H1 (cell line): ENCODE results near the gene CEND1. TPM values are rescaled to one million over a fixed set of nuclear protein-coding genes. Genes with fewer than 3 reads are reported as not detected.

ENCODE experiments used
- CTCF ChIA-PET: fragments of 300-600 bp; sonication (Branson Sonifier 250); formaldehyde crosslinking; loops from one replicate; lab custom pipeline; 2021; ENCODE audit not compliant: partially characterized antibody; lab: Charles Lee
- POLR2A ChIA-PET: fragments of 300-600 bp; sonication (Branson Sonifier 250); formaldehyde crosslinking; loops from one replicate; lab custom pipeline; 2021; ENCODE audit warnings: inconsistent platforms; ENCODE audit not compliant: partially characterized antibody; lab: Charles Lee
- DNase-seq, 2 experiments: peaks; one replicate each; pipeline versions ENCODE4 v3.0.0 to v3.0.0-alpha.2; 2010 to 2022; ENCODE audit warnings: low spot score in 2 of 2, low read depth in 1 of 2, mixed read lengths in 1 of 2
- FAIRE-seq: peaks from 2 replicates; lab custom pipeline; 2011; peaks lifted over from hg19 to GRCh38; lab: Jason Lieb, UNC
- H2AFZ ChIP-seq: 2 replicates; pipeline ENCODE4 v1.8.1; 2012; ENCODE audit warnings: low read length, inconsistent platforms
- H2AK5ac ChIP-seq: 2 replicates; pipeline ENCODE4 v1.6.1; 2013; ENCODE audit warnings: low read depth, low read length
- H2BK120ac ChIP-seq: replicated peaks from 2 replicates; pipeline ENCODE3; 2013; ENCODE audit warnings: low read depth, low read length, inconsistent platforms
- H2BK12ac ChIP-seq: 2 replicates; pipeline ENCODE4 v1.6.1; 2013; ENCODE audit warnings: low read depth, low read length
- H2BK15ac ChIP-seq: 2 replicates; pipeline ENCODE4 v1.6.1; 2013; ENCODE audit warnings: low read length
- H2BK20ac ChIP-seq: 2 replicates; pipeline ENCODE4 v1.6.1; 2013; ENCODE audit warnings: low read length
- H2BK5ac ChIP-seq: 2 replicates; pipeline ENCODE4 v1.6.1; 2013; ENCODE audit warnings: low read depth, low read length
- H3K14ac ChIP-seq: 2 replicates; pipeline ENCODE4 v1.6.1; 2013; ENCODE audit warnings: inconsistent platforms; ENCODE audit not compliant: insufficient read length
- H3K18ac ChIP-seq: 2 replicates; pipeline ENCODE4 v1.6.1; 2013; ENCODE audit warnings: low read length; ENCODE audit errors: extremely low read depth
- H3K23ac ChIP-seq: 2 replicates; pipeline ENCODE4 v1.6.1; 2013; ENCODE audit warnings: inconsistent platforms; ENCODE audit not compliant: insufficient read length
- H3K23me2 ChIP-seq: 2 replicates; pipeline ENCODE4 v1.6.1; 2013; ENCODE audit warnings: low read depth, low read length
- H3K27ac ChIP-seq: 2 replicates; pipeline ENCODE4 v1.6.1; 2011; ENCODE audit warnings: low read depth, low read length, inconsistent platforms
- H3K27me3 ChIP-seq, 4 experiments: replicated peaks in 1 of 4; 1 replicate in 1 of 4; 2 replicates in 3 of 4; pipeline versions ENCODE4 v1.6.1 to v1.8.1; 2011 to 2013; ENCODE audit warnings: low read length in 3 of 4, mild to moderate bottlenecking in 3 of 4, inconsistent platforms in 2 of 4, mixed read lengths in 2 of 4, moderate library complexity in 1 of 4; ENCODE audit not compliant: control insufficient read depth in 3 of 4, insufficient read depth in 3 of 4; ENCODE audit errors: extremely low read depth in 1 of 4
- H3K36me3 ChIP-seq, 4 experiments: 2 replicates each; pipeline versions ENCODE4 v1.6.1 to v1.8.1; 2011 to 2013; ENCODE audit warnings: mild to moderate bottlenecking in 4 of 4, low read length in 3 of 4, moderate library complexity in 2 of 4, control low read depth in 1 of 4, inconsistent platforms in 1 of 4; ENCODE audit not compliant: insufficient read depth in 4 of 4, control insufficient read depth in 2 of 4
- H3K4ac ChIP-seq: replicated peaks from 2 replicates; pipeline ENCODE3; 2013; ENCODE audit warnings: low read length, low read depth, mixed read lengths, inconsistent platforms; ENCODE audit not compliant: insufficient read length
- H3K4me1 ChIP-seq, 4 experiments: replicated peaks in 1 of 4; 1 replicate in 1 of 4; 2 replicates in 3 of 4; pipeline versions ENCODE4 v1.6.1 to v1.8.1; 2011 to 2013; ENCODE audit warnings: low read length in 3 of 4, inconsistent platforms in 2 of 4, mixed read lengths in 1 of 4; ENCODE audit not compliant: insufficient read depth in 4 of 4, control insufficient read depth in 3 of 4
- H3K4me2 ChIP-seq, 2 experiments: 2 replicates each; pipeline versions ENCODE4 v1.6.1 to v1.8.1; 2011 to 2013; ENCODE audit warnings: low read depth in 2 of 2, low read length in 2 of 2, control low read depth in 1 of 2, inconsistent platforms in 1 of 2, mild to moderate bottlenecking in 1 of 2; ENCODE audit not compliant: insufficient read depth in 1 of 2
- H3K4me3 ChIP-seq, 4 experiments: fragments of 200-600, 300-600 bp in 1 of 4; sonication (generic), shearing (Covaris generic), sonication (Bioruptor Twin) in 1 of 4; 2 replicates each; pipeline versions ENCODE4 v1.5.1 to v1.8.1; 2011 to 2016; ENCODE audit warnings: low read length in 4 of 4, low read depth in 3 of 4, control low read depth in 2 of 4, inconsistent platforms in 2 of 4, mild to moderate bottlenecking in 2 of 4, mixed read lengths in 1 of 4, moderate library complexity in 1 of 4; ENCODE audit not compliant: insufficient read depth in 2 of 4; ENCODE audit errors: extremely low read depth in 1 of 4
- H3K56ac ChIP-seq: replicated peaks from 2 replicates; pipeline ENCODE3; 2013; ENCODE audit warnings: low read depth, mild to moderate bottlenecking, mixed read lengths, low read length, inconsistent platforms; ENCODE audit not compliant: insufficient read length
- H3K79me1 ChIP-seq: 2 replicates; pipeline ENCODE4 v1.6.1; 2013; ENCODE audit warnings: low read depth, low read length, control low read depth
- H3K79me2 ChIP-seq, 2 experiments: 2 replicates each; pipeline versions ENCODE4 v1.6.1 to v1.8.1; 2012 to 2013; ENCODE audit warnings: low read length in 2 of 2, mild to moderate bottlenecking in 2 of 2, inconsistent platforms in 1 of 2; ENCODE audit not compliant: insufficient read depth in 2 of 2, control insufficient read depth in 1 of 2
- H3K9ac ChIP-seq, 4 experiments: replicated peaks in 1 of 4; 1 replicate in 1 of 4; 2 replicates in 3 of 4; pipeline versions ENCODE4 v1.6.1 to v1.8.1; 2011 to 2013; ENCODE audit warnings: low read depth in 3 of 4, low read length in 3 of 4, control low read depth in 2 of 4, mild to moderate bottlenecking in 2 of 4, moderate library complexity in 2 of 4, inconsistent platforms in 1 of 4; ENCODE audit errors: extremely low read depth in 1 of 4
- H3K9me3 ChIP-seq, 2 experiments: 2 replicates each; pipeline versions ENCODE4 v1.6.1 to v1.8.1; 2012 to 2013; ENCODE audit warnings: mild to moderate bottlenecking in 2 of 2, moderate library complexity in 2 of 2, control low read depth in 1 of 2, inconsistent platforms in 1 of 2, low read depth in 1 of 2, low read length in 1 of 2, mixed read lengths in 1 of 2; ENCODE audit not compliant: insufficient read depth in 2 of 2
- H4K20me1 ChIP-seq, 2 experiments: replicated peaks in 1 of 2; 2 replicates each; pipeline versions ENCODE3 to v1.8.1; 2011 to 2013; ENCODE audit warnings: inconsistent platforms in 2 of 2, low read length in 2 of 2, mild to moderate bottlenecking in 1 of 2; ENCODE audit not compliant: insufficient read depth in 2 of 2, control insufficient read depth in 1 of 2
- H4K5ac ChIP-seq: 2 replicates; pipeline ENCODE4 v1.6.1; 2013; ENCODE audit warnings: low read length, low read depth, mixed read lengths, inconsistent platforms; ENCODE audit not compliant: insufficient read length
- H4K8ac ChIP-seq: 2 replicates; pipeline ENCODE4 v1.8.0; 2013; ENCODE audit warnings: mild to moderate bottlenecking, moderate library complexity, low read length, inconsistent platforms; ENCODE audit not compliant: insufficient read depth; ENCODE audit errors: extremely low read depth
- H4K91ac ChIP-seq: replicated peaks from 2 replicates; pipeline ENCODE3; 2013; ENCODE audit warnings: low read length, mixed read lengths, inconsistent platforms; ENCODE audit not compliant: insufficient read length
- BCL11A ChIP-seq, 2 experiments: IDR thresholded peaks; one replicate each; pipeline ENCODE4 v1.6.1; 2011; ENCODE audit warnings: low read depth in 2 of 2, low read length in 2 of 2, mild to moderate bottlenecking in 2 of 2
- HDAC2 ChIP-seq, 2 experiments: fragments of 300-600 bp in 1 of 2; sonication (generic) in 1 of 2; IDR thresholded peaks; 2 replicates each; pipeline ENCODE4 v1.6.1; 2011 to 2012; ENCODE audit warnings: low read depth in 2 of 2, low read length in 2 of 2, mild to moderate bottlenecking in 2 of 2, moderate library complexity in 2 of 2, borderline replicate concordance in 1 of 2, inconsistent platforms in 1 of 2
- KDM5A ChIP-seq: fragments of 200-600 bp; IDR thresholded peaks from 2 replicates; pipeline ENCODE4 v1.7.1; 2012; ENCODE audit warnings: mild to moderate bottlenecking, low read length, inconsistent platforms, mixed read lengths
- SAP30 ChIP-seq: fragments of 300-600 bp; sonication (generic); IDR thresholded peaks from 2 replicates; pipeline ENCODE4 v1.7.1; 2012; ENCODE audit warnings: low read length, moderate library complexity, mild to moderate bottlenecking, inconsistent platforms; ENCODE audit not compliant: insufficient read depth, insufficient replicate concordance
- TEAD4 ChIP-seq: IDR thresholded peaks from 2 replicates; pipeline ENCODE4 v1.6.1; 2012; ENCODE audit warnings: low read depth, low read length, inconsistent platforms, mixed read lengths
- WGBS, 2 experiments: shearing (Covaris generic) in 1 of 2; methylation state at CpG; one replicate each; pipeline versions ENCODE4 v1.1.6 to v1.1.7; 2013 to 2015; ENCODE audit warnings: low lambda C conversion rate in 2 of 2, mixed read lengths in 2 of 2, inconsistent platforms in 1 of 2, low coverage in 1 of 2, missing lambda C conversion rate in 1 of 2; ENCODE audit not compliant: insufficient replicate concordance in 2 of 2, insufficient coverage in 1 of 2, insufficient read length in 1 of 2; ENCODE audit errors: extremely low coverage in 1 of 2, missing lambda C conversion rate in 1 of 2; 5-methylcytosine and 5-hydroxymethylcytosine counted together
- polyA plus RNA-seq, 7 experiments: library from polyadenylated mRNA; depleted of rRNA in 3 of 7; stranded (reverse) in 5 of 7; unstranded in 2 of 7; fragments of >200 nt in 5 of 7; fragments of 200-250 nt in 2 of 7; gene quantifications; 1 replicate in 5 of 7; 2 replicates in 1 of 7; 4 replicates in 1 of 7; pipeline versions ENCODE4 v1.2.1 to v1.2.3, GENCODE V29; 2011 to 2013; ENCODE audit warnings: missing spikeins in 2 of 7, mixed read lengths in 2 of 7
- total RNA-seq: library from RNA; stranded (reverse); fragmentation: NEBNext Ultra II Directional; extraction: Animal tissue kit (Norgen Biotek cat#: 25700); gene quantifications from 2 replicates; pipeline ENCODE4 v1.2.1, GENCODE V29; 2021

The CEND1 gene
- total and polyA plus RNA-seq, 2 of the 8 experiments (the other 6 are each of a cell fraction or from before 2014, with no cell fraction given), result 0.82 to 5.0 TPM

DNA sequence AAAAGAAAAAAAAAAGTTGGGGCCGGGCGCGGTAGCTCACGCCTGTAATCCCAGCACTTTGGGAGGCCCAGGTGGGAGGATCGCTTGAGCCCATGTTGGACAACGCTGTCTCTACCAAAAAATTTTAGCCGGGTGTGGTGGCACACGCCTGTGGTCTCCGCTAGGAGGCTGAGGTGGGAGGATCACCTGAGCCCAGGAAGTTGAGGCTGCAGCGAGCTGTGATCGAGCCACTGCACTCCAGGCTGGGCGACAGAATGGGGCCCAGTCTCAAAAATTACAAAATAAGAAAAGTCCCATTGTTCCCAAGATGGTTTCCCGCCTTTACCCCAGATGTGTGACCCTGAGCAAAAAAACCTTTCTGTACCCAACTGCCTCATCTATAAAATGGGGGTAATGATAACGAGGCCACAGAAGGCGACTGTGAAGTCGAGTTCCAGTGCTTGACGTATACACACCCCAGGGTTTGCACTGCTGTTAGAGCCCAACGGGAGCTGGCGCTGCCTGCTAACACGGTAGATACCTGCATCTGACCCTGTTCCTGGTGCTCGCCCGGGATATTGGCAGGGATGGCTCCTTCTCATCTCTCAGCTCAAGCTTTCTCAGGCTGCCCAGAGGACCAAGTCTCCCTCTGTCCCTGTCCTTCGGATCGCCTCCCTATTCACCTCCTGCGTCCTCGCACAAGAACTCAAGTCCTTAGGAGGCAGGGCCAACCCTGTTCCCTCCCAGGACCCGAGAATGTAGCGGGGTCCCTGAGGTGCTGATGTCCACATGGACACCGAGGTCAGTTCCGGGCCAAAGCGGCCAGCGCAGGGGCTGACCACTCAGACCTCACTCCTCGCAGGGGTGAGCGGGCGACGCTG lies 18.8 kb upstream of the CEND1 start:
- H3K9ac ChIP-seq, result peak overlapping the region; percentile 73 to 99 (median 93)
- H3K4me2 ChIP-seq, result peak overlapping the region; percentile 91 to 92
- peak overlapping the region; percentile 31; the same call in 1 of the 2 replicates for H2BK12ac ChIP-seq
- H4K20me1 ChIP-seq, result peaks cover 10 to 24% of the 10 kb centered on the region in 2 experiments
- H3K4me1 ChIP-seq, result peaks cover 4 to 17% (median 7%) of the 10 kb centered on the region in 4 experiments; a peak in 6 of 7 replicates
- FAIRE-seq, result no peak
- H3K36me3 ChIP-seq, result peaks cover 16 to 29% (median 26%) of the 10 kb centered on the region in 4 experiments
- H3K27me3 ChIP-seq, result no peaks in the 10 kb centered on the region; a peak in 1 of 7 replicates
- POLR2A ChIA-PET, result interaction anchor here (0.5 to 53.0 kb wide), 18 partner anchors 10 to 514 kb away, joined by 3 to 1917 read pairs (median 4); partner anchors contain the start of genes CD151, CEND1, CRACR2B and GATD1
- H3K23ac ChIP-seq, result no peak overlapping the region
- H3K4me3 ChIP-seq, result peak overlapping the region; percentile 66 to 100 (median 90)
- peak overlapping the region; percentile 100; the same call in 1 of the 2 replicates for H4K8ac ChIP-seq
- peak overlapping the region; percentile 48 for H4K91ac ChIP-seq
- H2BK15ac ChIP-seq, result no peak overlapping the region
- TF ChIP-seq BCL11A (IDR thresholded peaks at IDR 0.05; ENCODE audit: low read depth in 2 of 2, low read length in 2 of 2) (no peak), SAP30 (peak; percentile 77), KDM5A (no peak), TEAD4 (no peak), HDAC2 (IDR thresholded peaks at IDR 0.05; ENCODE audit: borderline replicate concordance in 1 of 2, low read depth in 2 of 2, low read length in 2 of 2) (peak in 1 of 2 experiments; percentile 52; a peak in 1 of 4 replicates)
- no peak for DNase-seq
- H2BK20ac ChIP-seq, result no peak overlapping the region
- peak overlapping the region; percentile 57 for H3K56ac ChIP-seq
- H3K4ac ChIP-seq, result no peak overlapping the region
- H3K79me2 ChIP-seq, result peaks cover 7 to 32% of the 10 kb centered on the region in 2 experiments; a peak in 3 of 4 replicates
- WGBS, 2 experiments, result 42% methylated on average over 36 of the region's 36 CpGs; no CpG with 5 or more reads in 1 of the 2 experiments
- peak overlapping the region; percentile 99 for H3K27ac ChIP-seq
- H3K79me1 ChIP-seq, result peaks cover 2% of the 10 kb centered on the region; the same call in 1 of the 2 replicates
- H3K18ac ChIP-seq, result peak overlapping the region; percentile 33; the same call in 1 of the 2 replicates
- H2AFZ ChIP-seq, result no peak overlapping the region
- no peak overlapping the region for H2BK120ac ChIP-seq
- H2BK5ac ChIP-seq, result peak overlapping the region; percentile 100
- H4K5ac ChIP-seq, result peak overlapping the region; percentile 20
- H3K9me3 ChIP-seq, result no peaks in the 10 kb centered on the region
- peaks cover 13% of the 10 kb centered on the region; the same call in 1 of the 2 replicates for H3K23me2 ChIP-seq
- H3K14ac ChIP-seq, result no peak overlapping the region
- no peak overlapping the region; the same call in 1 of the 2 replicates for H2AK5ac ChIP-seq
- CTCF ChIA-PET, result interaction anchor here (0.6 to 1.6 kb wide), 2 partner anchors 21 to 46 kb away, joined by 3 to 5 read pairs; no protein-coding TSS in a partner anchor
